IMR-90 (cell line): Measurements from ENCODE around the gene FOXP1. TPM values are rescaled to one million over a fixed set of nuclear protein-coding genes. Genes with fewer than 3 reads are reported as not detected.

Experiments used
- ATAC-seq: fragments of 200-7000 bp; cut with Tn5 transposase; 2 replicates; pipeline ENCODE4 v1.9.1; 2020; ENCODE audit warnings: low read depth, mild to moderate bottlenecking, moderate library complexity
- BruUV-seq: library from RNA; stranded (reverse); fragments of 400-500 nt; replicated peaks from 2 replicates; lab custom pipeline; 2021; lab: Mats Ljungman, UMichigan
- CTCF ChIA-PET: fragments of 300-600 bp; formaldehyde crosslinking; extraction: SDS; loops from one replicate; lab custom pipeline; 2021; ENCODE audit warnings: antibody characterized with exemption; lab: Yijun Ruan, JAX
- POLR2A ChIA-PET: fragments of 300-600 bp; sonication (Branson Sonifier 250); formaldehyde crosslinking; loops from one replicate; lab custom pipeline; 2022; ENCODE audit warnings: antibody characterized with exemption; ENCODE audit not compliant: unreplicated experiment; lab: Charles Lee
- DNase-seq: peaks from one replicate; pipeline ENCODE4 v3.0.0; 2013
- H2AFZ ChIP-seq: replicated peaks from 2 replicates; pipeline ENCODE3; 2013; ENCODE audit warnings: low read length, mild to moderate bottlenecking; ENCODE audit not compliant: poor library complexity
- H2AK5ac ChIP-seq: 2 replicates; pipeline ENCODE4 v1.6.1; 2013; ENCODE audit warnings: low read depth, low read length, inconsistent platforms
- H2AK9ac ChIP-seq: replicated peaks from 2 replicates; pipeline ENCODE3; 2013; ENCODE audit warnings: mild to moderate bottlenecking, low read depth, low read length, moderate library complexity; ENCODE audit not compliant: poor library complexity
- H2BK120ac ChIP-seq: 2 replicates; pipeline ENCODE4 v1.6.1; 2013; ENCODE audit warnings: low read depth, low read length, inconsistent platforms
- H2BK15ac ChIP-seq: 3 replicates; pipeline ENCODE4 v1.6.1; 2013; ENCODE audit warnings: low read depth, low read length, inconsistent platforms
- H2BK20ac ChIP-seq: 2 replicates; pipeline ENCODE4 v1.6.1; 2013; ENCODE audit warnings: low read depth, mild to moderate bottlenecking, inconsistent platforms, low read length, moderate library complexity
- H2BK5ac ChIP-seq: 2 replicates; pipeline ENCODE4 v1.6.1; 2013; ENCODE audit warnings: mild to moderate bottlenecking, low read depth, low read length, inconsistent platforms; ENCODE audit not compliant: poor library complexity, severe bottlenecking
- H3K14ac ChIP-seq: replicated peaks from 2 replicates; pipeline ENCODE4 v1.6.1; 2013; ENCODE audit warnings: low read depth, low read length, inconsistent platforms
- H3K18ac ChIP-seq: 2 replicates; pipeline ENCODE4 v1.6.1; 2013; ENCODE audit warnings: low read depth, low read length, control low read depth
- H3K23ac ChIP-seq: 2 replicates; pipeline ENCODE4 v1.6.1; 2013; ENCODE audit warnings: low read depth, low read length, inconsistent platforms
- H3K27ac ChIP-seq: 2 replicates; pipeline ENCODE4 v1.5.1; 2013; ENCODE audit warnings: mild to moderate bottlenecking, control low read depth, low read length; ENCODE audit not compliant: insufficient read depth
- H3K27me3 ChIP-seq: 2 replicates; pipeline ENCODE4 v1.6.1; 2013; ENCODE audit warnings: low read length; ENCODE audit not compliant: control insufficient read depth, insufficient read depth
- H3K36me3 ChIP-seq: 2 replicates; pipeline ENCODE4 v1.6.1; 2013; ENCODE audit warnings: low read length, mixed read lengths; ENCODE audit not compliant: control insufficient read depth, insufficient read depth
- H3K4ac ChIP-seq: 2 replicates; pipeline ENCODE4 v1.6.1; 2013; ENCODE audit warnings: low read depth, low read length, inconsistent platforms
- H3K4me1 ChIP-seq: 2 replicates; pipeline ENCODE4 v1.6.1; 2013; ENCODE audit warnings: low read length, mixed read lengths; ENCODE audit not compliant: control insufficient read depth, insufficient read depth
- H3K4me2 ChIP-seq: 2 replicates; pipeline ENCODE4 v1.6.1; 2013; ENCODE audit warnings: low read depth, mild to moderate bottlenecking, control low read depth, low read length, moderate library complexity
- H3K4me3 ChIP-seq: 2 replicates; pipeline ENCODE4 v1.5.1; 2013; ENCODE audit warnings: low read depth, mild to moderate bottlenecking, control low read depth, low read length, moderate library complexity; ENCODE audit not compliant: insufficient read depth
- H3K56ac ChIP-seq: 2 replicates; pipeline ENCODE4 v1.6.1; 2013; ENCODE audit warnings: low read length, inconsistent platforms; ENCODE audit not compliant: insufficient read depth; ENCODE audit errors: extremely low read depth
- H3K79me1 ChIP-seq, 2 experiments: 2 replicates each; pipeline ENCODE4 v1.6.1; 2013; ENCODE audit warnings: low read length in 2 of 2, inconsistent platforms in 1 of 2, low read depth in 1 of 2
- H3K9ac ChIP-seq: 2 replicates; pipeline ENCODE4 v1.6.1; 2013; ENCODE audit warnings: low read depth, low read length, control low read depth
- H3K9me1 ChIP-seq: 2 replicates; pipeline ENCODE4 v1.6.1; 2013; ENCODE audit warnings: low read length, inconsistent platforms; ENCODE audit not compliant: insufficient read depth
- H3K9me3 ChIP-seq: 2 replicates; pipeline ENCODE4 v1.6.1; 2013; ENCODE audit warnings: low read length; ENCODE audit not compliant: control insufficient read depth, insufficient read depth
- H4K20me1 ChIP-seq: 2 replicates; pipeline ENCODE4 v1.6.1; 2013; ENCODE audit warnings: low read length, inconsistent platforms; ENCODE audit not compliant: insufficient read depth
- H4K5ac ChIP-seq: 2 replicates; pipeline ENCODE4 v1.6.1; 2013; ENCODE audit warnings: mild to moderate bottlenecking, low read depth, low read length, control low read depth
- H4K8ac ChIP-seq, 2 experiments: 2 replicates each; pipeline ENCODE4 v1.6.1; 2013; ENCODE audit warnings: low read depth in 2 of 2, low read length in 2 of 2, control low read depth in 1 of 2, inconsistent platforms in 1 of 2
- H4K91ac ChIP-seq: 2 replicates; pipeline ENCODE4 v1.6.1; 2013; ENCODE audit warnings: low read depth, low read length, inconsistent platforms; ENCODE audit not compliant: insufficient read depth
- BHLHE40 ChIP-seq: fragments of 150-350 bp; IDR thresholded peaks from 2 replicates; pipeline ENCODE4 v1.6.1; 2016; ENCODE audit warnings: mild to moderate bottlenecking, low read depth, low read length
- CEBPB ChIP-seq: IDR thresholded peaks from 2 replicates; pipeline ENCODE4 v1.6.1; 2012; ENCODE audit warnings: low read depth, low read length, improper control_type of control experiment
- CHD1 ChIP-seq: IDR thresholded peaks from 2 replicates; pipeline ENCODE4 v1.6.1; 2012; ENCODE audit warnings: low read depth, low read length, improper control_type of control experiment
- CTCF ChIP-seq: conservative IDR thresholded peaks from 2 replicates; pipeline ENCODE4 v1.5.1; 2012; ENCODE audit warnings: mild to moderate bottlenecking, low read depth, low read length, improper control_type of control experiment
- ELK1 ChIP-seq: fragments of 150-350 bp; IDR thresholded peaks from 2 replicates; pipeline ENCODE4 v1.6.1; 2016; ENCODE audit warnings: low read depth, mild to moderate bottlenecking, low read length, moderate library complexity, borderline replicate concordance
- FOS ChIP-seq: fragments of 150-350 bp; IDR thresholded peaks from 2 replicates; pipeline ENCODE4 v1.6.1; 2016; ENCODE audit warnings: low read depth, low read length
- MAFK ChIP-seq: IDR thresholded peaks from 2 replicates; pipeline ENCODE4 v1.6.1; 2012; ENCODE audit warnings: low read depth, low read length, improper control_type of control experiment
- MAZ ChIP-seq: IDR thresholded peaks from 2 replicates; pipeline ENCODE4 v1.6.1; 2012; ENCODE audit warnings: low read depth, mild to moderate bottlenecking, low read length, improper control_type of control experiment, moderate library complexity, borderline replicate concordance
- MXI1 ChIP-seq: IDR thresholded peaks from 2 replicates; pipeline ENCODE4 v1.6.1; 2012; ENCODE audit warnings: low read depth, mild to moderate bottlenecking, low read length, moderate library complexity, borderline replicate concordance
- NFE2L2 ChIP-seq: fragments of 150-350 bp; IDR thresholded peaks from 2 replicates; pipeline ENCODE4 v1.6.1; 2016; ENCODE audit warnings: low read depth, mild to moderate bottlenecking, low read length
- POLR2A ChIP-seq: IDR thresholded peaks from 2 replicates; pipeline ENCODE4 v1.6.1; 2012; ENCODE audit warnings: mild to moderate bottlenecking, low read depth, low read length
- RAD21 ChIP-seq: IDR thresholded peaks from 2 replicates; pipeline ENCODE4 v1.6.1; 2012; ENCODE audit warnings: low read length, improper control_type of control experiment
- RCOR1 ChIP-seq: IDR thresholded peaks from 2 replicates; pipeline ENCODE4 v1.6.1; 2012; ENCODE audit warnings: mild to moderate bottlenecking, low read length, improper control_type of control experiment; ENCODE audit not compliant: insufficient replicate concordance
- RFX5 ChIP-seq: IDR thresholded peaks from 2 replicates; pipeline ENCODE4 v1.8.0; 2012; ENCODE audit warnings: low read depth, mild to moderate bottlenecking, low read length, moderate library complexity
- SMC3 ChIP-seq: fragments of 150-350 bp; IDR thresholded peaks from 2 replicates; pipeline ENCODE4 v1.6.1; 2016; ENCODE audit warnings: low read depth, mild to moderate bottlenecking, antibody characterized with exemption, low read length, moderate library complexity
- USF2 ChIP-seq: fragments of 150-350 bp; IDR thresholded peaks from 2 replicates; pipeline ENCODE4 v1.6.1; 2017; ENCODE audit warnings: mild to moderate bottlenecking, antibody characterized with exemption, low read length, low read depth
- WGBS, 2 experiments: methylation state at CpG; one replicate each; pipeline versions ENCODE4 v1.1.5 to v1.1.7; 2013; ENCODE audit warnings: missing lambda C conversion rate in 2 of 2; ENCODE audit not compliant: insufficient read length in 1 of 2; ENCODE audit errors: extremely low coverage in 2 of 2; 5-methylcytosine and 5-hydroxymethylcytosine counted together
- dilution Hi-C: fragments of 300-500 bp; cut with HindIII; formaldehyde crosslinking; loops from one replicate; pipeline ENCODE4 v1.14.3; 2018; ENCODE audit warnings: low sequenced_read_pairs; ENCODE audit not compliant: unreplicated experiment
- in situ Hi-C: fragments of 300-500 bp; cut with MboI; formaldehyde crosslinking; loops from 3 replicates; pipeline ENCODE4 v1.14.3; 2019; ENCODE audit warnings: low sequenced_read_pairs, inconsistent platforms, mixed read lengths
- intact Hi-C: fragments of 100-400 bp; cut with micrococcal nuclease; formaldehyde crosslinking; loops from 2 replicates; pipeline ENCODE4 v1.10.0; 2022
- polyA plus RNA-seq, 3 experiments: library from polyadenylated mRNA; depleted of rRNA; stranded (reverse); fragments of >200 nt; gene quantifications; 2 replicates each; pipeline ENCODE4 v1.2.3, GENCODE V29; 2012; ENCODE audit warnings: low replicate concordance in 1 of 3
- total RNA-seq: library from RNA; depleted of rRNA; stranded (reverse); fragments of >200 nt; gene quantifications from 2 replicates; pipeline ENCODE4 v1.2.3, GENCODE V29; 2012

The FOXP1 gene
- total and polyA plus RNA-seq, 2 of the 4 experiments (the other 2 are of a cell fraction), result 37.0 to 132 TPM

- Histone ChIP-seq H3K27me3 (no peaks in the 10 kb centered on the region), H2BK120ac (0 out of 2 replicates have a peak overlapping the region, but pooled peaks have one; percentile 12), H3K9ac (no peak overlapping the region), H3K9me3 (no peaks in the 10 kb centered on the region), H3K36me3 (no peaks in the 10 kb centered on the region), H2AK9ac (no peak overlapping the region), H3K4me2 (no peak overlapping the region), H3K79me1 (peaks cover 11 to 51% of the 10 kb centered on the region in 2 experiments; a peak in 3 of 4 replicates), H2AFZ (no peak overlapping the region), H2BK5ac (no peak overlapping the region), H3K4me3 (no peak overlapping the region), H4K91ac (no peak overlapping the region), H3K56ac (no peak overlapping the region), H4K5ac (no peak overlapping the region; the same call in 1 of the 2 replicates), H3K18ac (peak overlapping the region; percentile 57; the same call in 1 of the 2 replicates), H3K9me1 (peaks cover 10% of the 10 kb centered on the region; the same call in 1 of the 2 replicates), H2BK20ac (no peak overlapping the region), H3K27ac (no peak overlapping the region), H3K4me1 (peaks cover 2% of the 10 kb centered on the region), H3K23ac (no peak overlapping the region), H4K20me1 (no peaks in the 10 kb centered on the region), H3K4ac (no peak overlapping the region), H2AK5ac (no peak overlapping the region), H4K8ac (no peak overlapping the region), H2BK15ac (no peak overlapping the region), H3K14ac (no peak overlapping the region)
- ATAC-seq (no peak), DNase-seq (no peak)
- dilution Hi-C loops (no loop called here), in situ Hi-C loops (no loop called here), intact Hi-C loops (no loop called here)
- CTCF ChIA-PET, result interaction anchor here (0.9 kb wide), 1 partner anchor 153 kb away, joined by 3 read pairs; no protein-coding TSS in a partner anchor
- TF ChIP-seq NFE2L2 (no peak), MXI1 (no peak), MAZ (no peak), POLR2A (no peak), CTCF (no peak), CEBPB (no peak), RFX5 (no peak), RAD21 (no peak), USF2 (no peak), MAFK (no peak), ELK1 (no peak), SMC3 (no peak), BHLHE40 (no peak), FOS (no peak), CHD1 (no peak), RCOR1 (no peak)
- POLR2A ChIA-PET, result interaction anchor here (1.1 kb wide), 1 partner anchor 11 kb away, joined by 3 read pairs; no protein-coding TSS in a partner anchor
- BruUV-seq, result no TSS peak
- no CpG with 5 or more reads among the region's 2 CpGs for WGBS, 2 experiments
Measured at GRCh38 chr3:71528816-71529215, 54.7 kb downstream of the FOXP1 start.
